IMR-90 (cell line): ENCODE data around the gene RAVER2. TPM values are rescaled to one million over a fixed set of nuclear protein-coding genes. Genes with fewer than 3 reads are reported as not detected.

Experiments used
- ATAC-seq: fragments of 200-7000 bp; cut with Tn5 transposase; 2 replicates; pipeline ENCODE4 v1.9.1; 2020; ENCODE audit warnings: low read depth, mild to moderate bottlenecking, moderate library complexity
- BruUV-seq: library from RNA; stranded (reverse); fragments of 400-500 nt; replicated peaks from 2 replicates; lab custom pipeline; 2021; lab: Mats Ljungman, UMichigan
- CTCF ChIA-PET: fragments of 300-600 bp; formaldehyde crosslinking; extraction: SDS; loops from one replicate; lab custom pipeline; 2021; ENCODE audit warnings: antibody characterized with exemption; lab: Yijun Ruan, JAX
- POLR2A ChIA-PET: fragments of 300-600 bp; sonication (Branson Sonifier 250); formaldehyde crosslinking; loops from one replicate; lab custom pipeline; 2022; ENCODE audit warnings: antibody characterized with exemption; ENCODE audit not compliant: unreplicated experiment; lab: Charles Lee
- DNase-seq: peaks from one replicate; pipeline ENCODE4 v3.0.0; 2013
- H2AFZ ChIP-seq: replicated peaks from 2 replicates; pipeline ENCODE3; 2013; ENCODE audit warnings: low read length, mild to moderate bottlenecking; ENCODE audit not compliant: poor library complexity
- H2AK5ac ChIP-seq: 2 replicates; pipeline ENCODE4 v1.6.1; 2013; ENCODE audit warnings: low read depth, low read length, inconsistent platforms
- H2AK9ac ChIP-seq: replicated peaks from 2 replicates; pipeline ENCODE3; 2013; ENCODE audit warnings: mild to moderate bottlenecking, low read depth, low read length, moderate library complexity; ENCODE audit not compliant: poor library complexity
- H2BK120ac ChIP-seq: 2 replicates; pipeline ENCODE4 v1.6.1; 2013; ENCODE audit warnings: low read depth, low read length, inconsistent platforms
- H2BK15ac ChIP-seq: 3 replicates; pipeline ENCODE4 v1.6.1; 2013; ENCODE audit warnings: low read depth, low read length, inconsistent platforms
- H2BK20ac ChIP-seq: 2 replicates; pipeline ENCODE4 v1.6.1; 2013; ENCODE audit warnings: low read depth, mild to moderate bottlenecking, inconsistent platforms, low read length, moderate library complexity
- H2BK5ac ChIP-seq: 2 replicates; pipeline ENCODE4 v1.6.1; 2013; ENCODE audit warnings: mild to moderate bottlenecking, low read depth, low read length, inconsistent platforms; ENCODE audit not compliant: poor library complexity, severe bottlenecking
- H3K14ac ChIP-seq: replicated peaks from 2 replicates; pipeline ENCODE4 v1.6.1; 2013; ENCODE audit warnings: low read depth, low read length, inconsistent platforms
- H3K18ac ChIP-seq: 2 replicates; pipeline ENCODE4 v1.6.1; 2013; ENCODE audit warnings: low read depth, low read length, control low read depth
- H3K23ac ChIP-seq: 2 replicates; pipeline ENCODE4 v1.6.1; 2013; ENCODE audit warnings: low read depth, low read length, inconsistent platforms
- H3K27ac ChIP-seq: 2 replicates; pipeline ENCODE4 v1.5.1; 2013; ENCODE audit warnings: mild to moderate bottlenecking, control low read depth, low read length; ENCODE audit not compliant: insufficient read depth
- H3K27me3 ChIP-seq: 2 replicates; pipeline ENCODE4 v1.6.1; 2013; ENCODE audit warnings: low read length; ENCODE audit not compliant: control insufficient read depth, insufficient read depth
- H3K36me3 ChIP-seq: 2 replicates; pipeline ENCODE4 v1.6.1; 2013; ENCODE audit warnings: low read length, mixed read lengths; ENCODE audit not compliant: control insufficient read depth, insufficient read depth
- H3K4ac ChIP-seq: 2 replicates; pipeline ENCODE4 v1.6.1; 2013; ENCODE audit warnings: low read depth, low read length, inconsistent platforms
- H3K4me1 ChIP-seq: 2 replicates; pipeline ENCODE4 v1.6.1; 2013; ENCODE audit warnings: low read length, mixed read lengths; ENCODE audit not compliant: control insufficient read depth, insufficient read depth
- H3K4me2 ChIP-seq: 2 replicates; pipeline ENCODE4 v1.6.1; 2013; ENCODE audit warnings: low read depth, mild to moderate bottlenecking, control low read depth, low read length, moderate library complexity
- H3K4me3 ChIP-seq: 2 replicates; pipeline ENCODE4 v1.5.1; 2013; ENCODE audit warnings: low read depth, mild to moderate bottlenecking, control low read depth, low read length, moderate library complexity; ENCODE audit not compliant: insufficient read depth
- H3K56ac ChIP-seq: 2 replicates; pipeline ENCODE4 v1.6.1; 2013; ENCODE audit warnings: low read length, inconsistent platforms; ENCODE audit not compliant: insufficient read depth; ENCODE audit errors: extremely low read depth
- H3K79me1 ChIP-seq, 2 experiments: 2 replicates each; pipeline ENCODE4 v1.6.1; 2013; ENCODE audit warnings: low read length in 2 of 2, inconsistent platforms in 1 of 2, low read depth in 1 of 2
- H3K9ac ChIP-seq: 2 replicates; pipeline ENCODE4 v1.6.1; 2013; ENCODE audit warnings: low read depth, low read length, control low read depth
- H3K9me1 ChIP-seq: 2 replicates; pipeline ENCODE4 v1.6.1; 2013; ENCODE audit warnings: low read length, inconsistent platforms; ENCODE audit not compliant: insufficient read depth
- H3K9me3 ChIP-seq: 2 replicates; pipeline ENCODE4 v1.6.1; 2013; ENCODE audit warnings: low read length; ENCODE audit not compliant: control insufficient read depth, insufficient read depth
- H4K20me1 ChIP-seq: 2 replicates; pipeline ENCODE4 v1.6.1; 2013; ENCODE audit warnings: low read length, inconsistent platforms; ENCODE audit not compliant: insufficient read depth
- H4K5ac ChIP-seq: 2 replicates; pipeline ENCODE4 v1.6.1; 2013; ENCODE audit warnings: mild to moderate bottlenecking, low read depth, low read length, control low read depth
- H4K8ac ChIP-seq, 2 experiments: 2 replicates each; pipeline ENCODE4 v1.6.1; 2013; ENCODE audit warnings: low read depth in 2 of 2, low read length in 2 of 2, control low read depth in 1 of 2, inconsistent platforms in 1 of 2
- H4K91ac ChIP-seq: 2 replicates; pipeline ENCODE4 v1.6.1; 2013; ENCODE audit warnings: low read depth, low read length, inconsistent platforms; ENCODE audit not compliant: insufficient read depth
- BHLHE40 ChIP-seq: fragments of 150-350 bp; IDR thresholded peaks from 2 replicates; pipeline ENCODE4 v1.6.1; 2016; ENCODE audit warnings: mild to moderate bottlenecking, low read depth, low read length
- CEBPB ChIP-seq: IDR thresholded peaks from 2 replicates; pipeline ENCODE4 v1.6.1; 2012; ENCODE audit warnings: low read depth, low read length, improper control_type of control experiment
- ELK1 ChIP-seq: fragments of 150-350 bp; IDR thresholded peaks from 2 replicates; pipeline ENCODE4 v1.6.1; 2016; ENCODE audit warnings: low read depth, mild to moderate bottlenecking, low read length, moderate library complexity, borderline replicate concordance
- FOS ChIP-seq: fragments of 150-350 bp; IDR thresholded peaks from 2 replicates; pipeline ENCODE4 v1.6.1; 2016; ENCODE audit warnings: low read depth, low read length
- MAFK ChIP-seq: IDR thresholded peaks from 2 replicates; pipeline ENCODE4 v1.6.1; 2012; ENCODE audit warnings: low read depth, low read length, improper control_type of control experiment
- MXI1 ChIP-seq: IDR thresholded peaks from 2 replicates; pipeline ENCODE4 v1.6.1; 2012; ENCODE audit warnings: low read depth, mild to moderate bottlenecking, low read length, moderate library complexity, borderline replicate concordance
- POLR2A ChIP-seq: IDR thresholded peaks from 2 replicates; pipeline ENCODE4 v1.6.1; 2012; ENCODE audit warnings: mild to moderate bottlenecking, low read depth, low read length
- RAD21 ChIP-seq: IDR thresholded peaks from 2 replicates; pipeline ENCODE4 v1.6.1; 2012; ENCODE audit warnings: low read length, improper control_type of control experiment
- RCOR1 ChIP-seq: IDR thresholded peaks from 2 replicates; pipeline ENCODE4 v1.6.1; 2012; ENCODE audit warnings: mild to moderate bottlenecking, low read length, improper control_type of control experiment; ENCODE audit not compliant: insufficient replicate concordance
- RFX5 ChIP-seq: IDR thresholded peaks from 2 replicates; pipeline ENCODE4 v1.8.0; 2012; ENCODE audit warnings: low read depth, mild to moderate bottlenecking, low read length, moderate library complexity
- SMC3 ChIP-seq: fragments of 150-350 bp; IDR thresholded peaks from 2 replicates; pipeline ENCODE4 v1.6.1; 2016; ENCODE audit warnings: low read depth, mild to moderate bottlenecking, antibody characterized with exemption, low read length, moderate library complexity
- USF2 ChIP-seq: fragments of 150-350 bp; IDR thresholded peaks from 2 replicates; pipeline ENCODE4 v1.6.1; 2017; ENCODE audit warnings: mild to moderate bottlenecking, antibody characterized with exemption, low read length, low read depth
- WGBS, 2 experiments: methylation state at CpG; one replicate each; pipeline versions ENCODE4 v1.1.5 to v1.1.7; 2013; ENCODE audit warnings: missing lambda C conversion rate in 2 of 2; ENCODE audit not compliant: insufficient read length in 1 of 2; ENCODE audit errors: extremely low coverage in 2 of 2; 5-methylcytosine and 5-hydroxymethylcytosine counted together
- dilution Hi-C: fragments of 300-500 bp; cut with HindIII; formaldehyde crosslinking; loops from one replicate; pipeline ENCODE4 v1.14.3; 2018; ENCODE audit warnings: low sequenced_read_pairs; ENCODE audit not compliant: unreplicated experiment
- in situ Hi-C: fragments of 300-500 bp; cut with MboI; formaldehyde crosslinking; loops from 3 replicates; pipeline ENCODE4 v1.14.3; 2019; ENCODE audit warnings: low sequenced_read_pairs, inconsistent platforms, mixed read lengths
- intact Hi-C: fragments of 100-400 bp; cut with micrococcal nuclease; formaldehyde crosslinking; loops from 2 replicates; pipeline ENCODE4 v1.10.0; 2022
- polyA plus RNA-seq, 3 experiments: library from polyadenylated mRNA; depleted of rRNA; stranded (reverse); fragments of >200 nt; gene quantifications; 2 replicates each; pipeline ENCODE4 v1.2.3, GENCODE V29; 2012; ENCODE audit warnings: low replicate concordance in 1 of 3
- total RNA-seq: library from RNA; depleted of rRNA; stranded (reverse); fragments of >200 nt; gene quantifications from 2 replicates; pipeline ENCODE4 v1.2.3, GENCODE V29; 2012
- TF ChIP-seq, protein P1 (sequence below): conservative IDR thresholded peaks from 2 replicates; pipeline ENCODE4 v1.5.1; 2012; ENCODE audit warnings: mild to moderate bottlenecking, low read depth, low read length, improper control_type of control experiment

Gene RAVER2
- total and polyA plus RNA-seq, 2 of the 4 experiments (the other 2 are of a cell fraction) = 3.7 to 6.1 TPM

- dilution Hi-C loops = no loop called here
- 96% methylated on average over 4 of the region's 9 CpGs; no CpG with 5 or more reads in 1 of the 2 experiments for WGBS, 2 experiments
Observed at GRCh38 chr1:64843675-64844074, 98.8 kb downstream of the RAVER2 start.

More at GRCh38 chr1:64843675-64844074, 98.8 kb downstream of the RAVER2 start:
- TF ChIP-seq FOS (no peak), MAFK (no peak), USF2 (no peak), SMC3 (no peak), MXI1 (no peak), ELK1 (no peak), BHLHE40 (no peak), RFX5 (no peak), RAD21 (no peak), POLR2A (no peak), CEBPB (no peak), RCOR1 (no peak)
- TF ChIP-seq, protein P1, sequence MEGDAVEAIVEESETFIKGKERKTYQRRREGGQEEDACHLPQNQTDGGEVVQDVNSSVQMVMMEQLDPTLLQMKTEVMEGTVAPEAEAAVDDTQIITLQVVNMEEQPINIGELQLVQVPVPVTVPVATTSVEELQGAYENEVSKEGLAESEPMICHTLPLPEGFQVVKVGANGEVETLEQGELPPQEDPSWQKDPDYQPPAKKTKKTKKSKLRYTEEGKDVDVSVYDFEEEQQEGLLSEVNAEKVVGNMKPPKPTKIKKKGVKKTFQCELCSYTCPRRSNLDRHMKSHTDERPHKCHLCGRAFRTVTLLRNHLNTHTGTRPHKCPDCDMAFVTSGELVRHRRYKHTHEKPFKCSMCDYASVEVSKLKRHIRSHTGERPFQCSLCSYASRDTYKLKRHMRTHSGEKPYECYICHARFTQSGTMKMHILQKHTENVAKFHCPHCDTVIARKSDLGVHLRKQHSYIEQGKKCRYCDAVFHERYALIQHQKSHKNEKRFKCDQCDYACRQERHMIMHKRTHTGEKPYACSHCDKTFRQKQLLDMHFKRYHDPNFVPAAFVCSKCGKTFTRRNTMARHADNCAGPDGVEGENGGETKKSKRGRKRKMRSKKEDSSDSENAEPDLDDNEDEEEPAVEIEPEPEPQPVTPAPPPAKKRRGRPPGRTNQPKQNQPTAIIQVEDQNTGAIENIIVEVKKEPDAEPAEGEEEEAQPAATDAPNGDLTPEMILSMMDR = no peak
- no peak for ATAC-seq
- Histone ChIP-seq H3K14ac (no peak overlapping the region), H3K9me3 (no peaks in the 10 kb centered on the region), H4K8ac (no peak overlapping the region), H3K79me1 (peaks cover 0 to 4% of the 10 kb centered on the region in 2 experiments; a peak in 1 of 4 replicates), H3K4me2 (no peak overlapping the region), H3K36me3 (peaks cover 75% of the 10 kb centered on the region), H2BK15ac (no peak overlapping the region), H3K18ac (no peak overlapping the region), H3K56ac (no peak overlapping the region), H3K4me3 (no peak overlapping the region), H3K9me1 (peaks cover 7% of the 10 kb centered on the region), H3K9ac (no peak overlapping the region), H3K4me1 (peaks cover 5% of the 10 kb centered on the region; the same call in 1 of the 2 replicates), H3K4ac (no peak overlapping the region), H3K23ac (no peak overlapping the region), H2AFZ (no peak overlapping the region), H4K20me1 (no peaks in the 10 kb centered on the region), H3K27me3 (no peaks in the 10 kb centered on the region), H4K5ac (no peak overlapping the region), H2AK9ac (no peak overlapping the region), H2AK5ac (no peak overlapping the region), H3K27ac (no peak overlapping the region), H2BK120ac (no peak overlapping the region), H4K91ac (no peak overlapping the region), H2BK20ac (no peak overlapping the region), H2BK5ac (no peak overlapping the region)
- no peak for DNase-seq
- no TSS peak for BruUV-seq
- CTCF ChIA-PET = no interaction called here
- POLR2A ChIA-PET = no interaction called here
- intact Hi-C loops = no loop called here
- in situ Hi-C loops = no loop called here
